Measurements from ENCODE around the gene UBR3.
A peak's percentile ranks its signal among the peaks of the same experiment; 100 is the strongest.
"Not testable (repeated sequence)": the region's sequence is repeated elsewhere in the genome, so short reads cannot be mapped to it uniquely, and the experiment has no call there.

UBR3 gene

DNA sequence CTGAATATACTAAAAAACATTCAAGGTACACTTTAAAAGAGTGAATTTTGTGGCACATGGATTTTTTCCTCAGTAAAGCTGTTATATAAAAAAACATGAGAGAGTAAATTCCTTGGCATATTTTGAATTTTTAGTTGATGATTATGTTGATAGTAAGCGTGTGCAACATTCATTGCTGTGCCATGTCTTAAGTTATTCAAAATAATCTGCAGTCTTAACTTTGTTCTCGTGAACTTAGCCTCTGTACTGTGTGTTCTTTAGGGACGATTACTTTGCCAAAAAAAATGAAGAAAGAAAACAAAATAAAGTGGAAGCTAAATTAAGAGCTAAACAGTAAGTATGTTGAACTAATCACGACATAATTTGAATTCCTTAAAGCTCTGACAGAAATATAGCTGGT, 19.0 kb upstream of the UBR3 start:
- Mint-ChIP-seq H3K27ac (peak overlapping the region; percentile 62), H3K9me3 (no peaks in the 10 kb centered on the region), H3K4me1 (no peaks in the 10 kb centered on the region), H3K36me3 (peaks cover 24 to 30% of the 10 kb centered on the region in 2 donors), H3K27me3 (no peaks in the 10 kb centered on the region), H3K4me3 (no peak overlapping the region)
- DNase-seq (no peak), ATAC-seq (replicated peaks) (no peak)

DNA sequence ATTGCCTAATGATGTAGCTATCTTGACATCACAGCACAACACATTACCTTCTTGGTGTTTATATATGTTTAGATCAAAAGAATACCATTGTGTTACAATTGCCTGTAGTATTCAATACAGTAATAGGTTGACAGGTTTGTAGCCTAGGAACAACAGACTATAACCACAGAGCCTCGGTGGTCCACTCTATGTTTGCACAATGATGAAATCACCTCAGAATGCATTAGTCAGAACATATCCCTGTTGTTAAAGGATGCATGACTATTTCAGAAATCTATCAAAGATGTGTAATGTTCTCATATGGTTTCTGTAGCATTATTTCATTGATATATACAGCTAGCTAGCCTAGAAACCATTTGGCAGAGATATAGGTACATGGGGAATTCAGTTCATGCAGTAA, 11.4 kb upstream of the UBR3 start:
- ATAC-seq (replicated peaks): no peak
- Mint-ChIP-seq H3K27ac (no peak overlapping the region), H3K27me3 (no peaks in the 10 kb centered on the region), H3K9me3 (peaks cover 0 to 3% of the 10 kb centered on the region in 2 donors), H3K4me1 (peaks cover 10% of the 10 kb centered on the region in 2 donors), H3K36me3 (peaks cover 42 to 59% of the 10 kb centered on the region in 2 donors), H3K4me3 (no peak overlapping the region)
- DNase-seq: no peak

DNA sequence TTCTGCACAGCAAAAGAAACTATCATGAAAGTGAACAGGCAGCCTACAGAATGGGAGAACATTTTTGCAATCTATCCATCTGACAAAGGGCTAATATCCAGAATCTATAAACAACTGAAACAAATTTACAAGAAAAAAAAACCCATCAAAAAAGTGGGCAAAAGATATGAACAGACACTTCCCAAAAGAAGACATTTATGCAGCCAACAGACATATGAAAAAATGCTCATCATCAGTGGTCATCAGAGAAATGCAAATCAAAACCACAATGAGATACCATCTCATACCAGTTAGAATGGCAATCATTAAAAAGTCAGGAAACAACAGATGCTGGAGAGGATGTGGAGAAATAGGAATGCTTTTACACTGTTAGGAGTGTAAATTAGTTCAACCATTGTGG, 10.3 kb upstream of the UBR3 start:
- not testable (repeated sequence) for DNase-seq; ATAC-seq (replicated peaks); H3K4me3 Mint-ChIP-seq; H3K27me3 Mint-ChIP-seq; H3K9me3 Mint-ChIP-seq; H3K27ac Mint-ChIP-seq
- peaks cover 10 to 12% of the 10 kb centered on the region in 2 donors for H3K4me1 Mint-ChIP-seq
- peaks cover 39 to 62% of the 10 kb centered on the region in 2 donors for H3K36me3 Mint-ChIP-seq

DNA sequence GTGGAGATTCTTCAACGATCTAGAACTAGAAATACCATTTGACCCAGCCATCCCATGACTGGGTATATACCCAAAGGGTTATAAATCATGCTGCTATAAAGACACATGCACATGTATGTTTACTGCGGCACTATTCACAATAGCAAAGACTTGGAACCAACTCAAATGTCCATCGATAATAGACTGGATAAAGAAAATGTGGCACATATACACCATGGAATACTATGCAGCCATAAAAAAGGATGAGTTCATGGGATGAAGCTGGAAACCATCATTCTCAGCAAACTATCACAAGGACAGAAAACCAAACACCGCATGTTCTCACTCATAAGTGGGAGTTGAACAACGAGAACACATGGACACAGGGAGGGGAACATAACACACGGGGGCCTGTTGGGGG, 9.9 kb upstream of the UBR3 start:
- H3K27ac Mint-ChIP-seq; H3K27me3 Mint-ChIP-seq; DNase-seq; H3K9me3 Mint-ChIP-seq; ATAC-seq (replicated peaks); H3K4me3 Mint-ChIP-seq: not testable (repeated sequence)
- Mint-ChIP-seq H3K36me3 (peaks cover 36 to 58% of the 10 kb centered on the region in 2 donors), H3K4me1 (peaks cover 10 to 12% of the 10 kb centered on the region in 2 donors)

DNA sequence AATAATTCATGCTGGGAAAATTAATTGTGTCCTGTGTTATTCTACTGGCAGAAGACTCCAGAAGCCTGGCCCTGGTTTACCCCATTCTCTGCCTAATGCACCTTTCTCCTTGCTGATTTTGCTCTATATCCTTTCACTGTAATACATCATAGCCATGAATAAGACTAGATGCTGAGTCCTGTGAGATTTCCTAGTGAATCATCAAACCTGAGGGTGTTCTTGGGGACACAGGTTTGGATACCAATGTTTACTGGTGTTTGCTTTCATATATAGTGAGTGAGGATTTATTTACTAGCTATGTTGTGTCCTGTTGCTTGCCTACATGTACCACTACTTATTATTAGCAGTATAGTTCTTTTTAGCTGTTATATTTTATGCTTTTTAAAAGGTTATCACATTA, 9.0 kb upstream of the UBR3 start:
- no peak overlapping the region for H3K27ac Mint-ChIP-seq

DNA sequence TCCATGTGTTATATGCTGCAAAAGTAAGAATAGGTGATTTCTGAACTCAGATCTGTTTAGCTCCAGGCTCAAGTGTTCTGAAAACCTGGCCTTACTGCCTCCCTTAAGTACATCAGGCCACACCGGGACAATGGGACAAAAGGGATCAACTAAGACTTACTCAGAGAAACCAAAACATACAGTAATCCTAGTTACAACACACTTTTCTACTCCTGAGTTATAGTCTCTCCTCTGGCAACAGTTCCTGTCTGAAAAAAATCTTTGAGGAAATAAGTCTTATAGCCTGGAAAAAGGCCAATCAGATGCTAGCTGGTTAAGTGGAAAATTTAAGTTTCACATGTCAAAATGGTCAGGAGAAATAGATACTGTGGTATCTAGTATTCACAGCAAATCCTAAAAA, 8.1 kb upstream of the UBR3 start:
- no peaks in the 10 kb centered on the region for H3K27me3 Mint-ChIP-seq
- no peak for ATAC-seq (replicated peaks)
- H3K4me1 Mint-ChIP-seq: peaks cover 16 to 27% of the 10 kb centered on the region in 2 donors
- peaks cover 2 to 3% of the 10 kb centered on the region in 2 donors for H3K9me3 Mint-ChIP-seq
- peaks cover 36 to 55% of the 10 kb centered on the region in 2 donors for H3K36me3 Mint-ChIP-seq
- no peak overlapping the region for H3K4me3 Mint-ChIP-seq
- no peak overlapping the region for H3K27ac Mint-ChIP-seq
- no peak for DNase-seq

More for the DNA sequence above, 9.0 kb upstream of the UBR3 start:
- ATAC-seq (replicated peaks) (no peak), DNase-seq (no peak)
- H3K4me1 Mint-ChIP-seq: peaks cover 12 to 18% of the 10 kb centered on the region in 2 donors
- H3K9me3 Mint-ChIP-seq: peaks cover 2 to 3% of the 10 kb centered on the region in 2 donors
- H3K36me3 Mint-ChIP-seq: peaks cover 38 to 59% of the 10 kb centered on the region in 2 donors
- H3K4me3 Mint-ChIP-seq: no peak overlapping the region
- H3K27me3 Mint-ChIP-seq: no peaks in the 10 kb centered on the region

DNA sequence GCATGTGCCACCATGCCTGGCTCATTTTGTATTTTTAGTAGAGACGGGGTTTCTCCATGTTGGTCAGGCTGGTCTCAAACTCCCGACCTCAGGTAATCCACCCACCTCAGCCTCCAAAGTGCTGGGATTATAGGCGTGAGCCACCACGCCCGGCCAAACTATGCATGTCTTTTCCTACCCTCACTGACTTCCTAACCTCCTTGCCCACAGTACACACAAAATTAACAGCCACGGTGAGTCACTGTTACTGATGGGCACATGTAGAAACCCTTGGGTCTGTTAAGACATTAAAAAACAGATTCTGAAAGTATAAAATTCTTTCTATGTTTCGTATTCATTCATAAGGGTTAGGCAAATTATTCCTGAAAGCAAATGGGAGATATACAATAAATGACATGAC, 7.2 kb upstream of the UBR3 start:
- Mint-ChIP-seq H3K4me1 (peaks cover 19 to 30% of the 10 kb centered on the region in 2 donors), H3K27ac (peak overlapping the region; percentile 25), H3K36me3 (peaks cover 30 to 51% of the 10 kb centered on the region in 2 donors)
- DNase-seq; H3K4me3 Mint-ChIP-seq; ATAC-seq (replicated peaks); H3K9me3 Mint-ChIP-seq; H3K27me3 Mint-ChIP-seq: not testable (repeated sequence)

DNA sequence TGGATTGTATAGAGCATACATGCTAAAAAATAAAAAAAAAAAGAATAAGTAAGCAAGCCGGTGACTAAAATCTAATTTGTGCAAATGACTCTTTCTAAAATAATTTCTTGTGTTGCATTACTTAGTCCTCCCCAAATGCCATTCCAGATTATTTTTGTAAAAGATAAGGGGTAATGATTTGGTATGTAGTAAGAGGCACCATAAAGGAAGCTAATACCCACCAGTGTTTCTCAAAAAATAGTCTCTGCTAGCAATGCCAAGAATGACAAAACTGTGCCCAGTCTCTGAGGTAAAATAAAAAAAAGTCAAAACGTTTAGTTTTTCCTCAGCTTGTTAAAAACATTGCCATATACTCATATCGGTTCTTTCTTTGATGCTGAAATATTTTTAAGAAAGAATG, 5.2 kb upstream of the UBR3 start:
- Mint-ChIP-seq H3K27ac (no peak overlapping the region), H3K36me3 (peaks cover 20 to 38% of the 10 kb centered on the region in 2 donors), H3K9me3 (peaks cover 1 to 2% of the 10 kb centered on the region in 2 donors), H3K4me1 (peaks cover 24 to 41% of the 10 kb centered on the region in 2 donors), H3K27me3 (no peaks in the 10 kb centered on the region), H3K4me3 (no peak overlapping the region)
- ATAC-seq (replicated peaks) (no peak), DNase-seq (no peak)

DNA sequence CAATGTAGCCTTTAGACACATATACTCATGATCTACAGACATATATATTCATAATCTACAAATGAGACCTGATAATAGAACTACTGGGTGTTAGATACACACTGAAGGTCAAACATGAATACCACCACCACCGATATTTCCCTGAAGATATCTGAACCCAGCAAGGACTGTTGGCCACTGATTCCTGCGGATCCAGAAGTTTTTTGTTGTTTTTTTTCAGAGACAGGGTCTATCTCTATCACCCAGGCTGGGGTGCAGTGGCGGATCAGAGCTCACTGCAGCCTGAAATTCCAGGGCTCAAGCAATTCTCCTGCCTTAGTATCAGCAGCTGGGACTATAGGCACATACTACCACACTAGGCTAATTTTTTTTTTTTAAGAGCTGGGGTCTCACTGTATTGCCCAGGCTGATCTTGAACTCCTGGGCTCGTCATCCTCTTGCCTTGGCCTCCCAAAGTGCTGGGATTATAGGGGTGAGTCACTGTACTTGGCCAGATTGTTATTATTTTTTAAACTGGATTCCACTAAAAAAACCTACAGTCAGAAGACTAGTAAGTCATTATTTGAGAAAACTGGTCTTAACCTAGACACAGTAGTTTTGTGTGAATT, 4.4 kb upstream of the UBR3 start:
- peak overlapping the region; percentile 14 for H3K27ac Mint-ChIP-seq
- no peaks in the 10 kb centered on the region for H3K27me3 Mint-ChIP-seq
- peak overlapping the region; percentile 61 to 94 for H3K4me3 Mint-ChIP-seq
- H3K9me3 Mint-ChIP-seq: peaks cover 0 to 2% of the 10 kb centered on the region in 2 donors
- ATAC-seq (replicated peaks): no peak
- H3K36me3 Mint-ChIP-seq: peaks cover 14 to 29% of the 10 kb centered on the region in 2 donors
- peaks cover 22 to 44% of the 10 kb centered on the region in 2 donors for H3K4me1 Mint-ChIP-seq
- no peak for DNase-seq

DNA sequence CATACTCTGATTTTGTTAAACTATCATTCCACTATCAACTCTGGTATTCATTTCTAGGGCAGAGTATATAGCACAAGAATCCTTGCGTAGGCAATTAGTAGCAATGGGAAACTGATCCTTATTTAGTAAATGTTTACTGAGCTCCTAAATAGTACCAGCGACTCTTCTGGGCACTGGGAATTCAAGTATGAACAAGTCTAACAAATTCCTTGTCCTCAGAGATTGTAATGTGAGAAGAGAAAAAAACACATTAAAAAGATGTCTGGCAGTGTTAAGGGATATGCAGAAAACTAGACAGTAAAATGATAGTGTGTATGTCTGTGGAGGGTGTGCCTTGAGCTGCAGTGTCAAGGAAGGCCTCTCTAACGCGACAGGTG, 3.3 kb upstream of the UBR3 start:
- Mint-ChIP-seq H3K27me3 (no peaks in the 10 kb centered on the region), H3K27ac (peak overlapping the region; percentile 96), H3K9me3 (peaks cover 0 to 2% of the 10 kb centered on the region in 2 donors), H3K4me1 (peaks cover 30 to 54% of the 10 kb centered on the region in 2 donors), H3K36me3 (peaks cover 11 to 27% of the 10 kb centered on the region in 2 donors), H3K4me3 (peak overlapping the region; percentile 94)
- ATAC-seq (replicated peaks) (peak; percentile 2 to 3), DNase-seq (no peak)

DNA sequence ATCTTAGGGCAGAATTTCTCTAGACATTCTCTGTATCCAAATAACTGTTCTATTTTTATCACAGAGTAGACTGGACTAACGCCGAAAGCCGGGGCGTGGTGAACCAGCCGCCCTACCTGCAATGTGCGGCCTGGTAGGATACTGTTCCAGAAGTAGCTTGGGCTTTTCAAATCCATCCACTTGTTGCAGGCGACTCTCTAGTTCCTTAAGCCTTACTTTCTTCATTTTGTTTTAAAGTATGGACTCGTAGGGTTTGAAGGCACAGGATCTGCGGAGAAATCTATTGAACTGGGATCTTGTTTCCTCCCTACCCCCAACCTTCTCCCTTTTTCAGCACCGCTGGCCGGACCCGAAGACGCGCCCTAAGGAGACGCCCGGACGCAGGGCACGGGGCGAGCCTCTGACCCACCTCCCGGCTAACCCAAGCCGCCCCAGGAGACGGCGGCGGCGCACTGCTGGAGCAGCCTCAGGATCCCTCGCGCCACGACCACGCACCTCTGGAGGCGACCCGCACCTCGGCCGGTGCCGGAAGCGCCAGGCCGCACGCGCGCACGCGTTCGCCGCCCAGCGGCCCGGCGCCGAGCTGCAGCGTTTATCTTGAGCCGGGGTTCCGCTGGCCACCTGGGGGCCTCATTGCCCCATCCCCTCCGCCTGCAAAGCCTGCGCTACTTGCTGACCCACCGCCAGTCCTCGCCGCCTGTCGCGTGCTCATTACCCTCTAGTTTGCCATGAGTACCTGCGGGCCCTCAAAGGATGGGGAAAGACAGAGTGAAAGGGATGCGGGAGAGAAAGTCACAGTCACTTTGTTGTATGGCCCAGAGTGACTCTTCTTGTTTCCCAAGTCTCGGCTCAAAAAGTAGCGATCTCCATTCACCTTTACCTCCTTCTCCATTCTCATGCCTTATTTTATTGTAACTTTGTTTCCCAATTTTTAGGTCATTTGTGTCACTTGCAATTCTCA, 2.6 kb upstream of the UBR3 start, which contains the start of gene METTL5:
Gene METTL5 (minus strand): TSS at position 533 of the 961 bp plus-strand sequence. CDS start 308 bp downstream, at position 225.
- peaks cover 0 to 2% of the 10 kb centered on the region in 2 donors for H3K9me3 Mint-ChIP-seq
- ATAC-seq (replicated peaks) (peak; percentile 67 to 71), DNase-seq (peak; percentile 79)
- peak within 1 kb of the TSS; percentile 96 for H3K27ac Mint-ChIP-seq
- H3K4me3 Mint-ChIP-seq: peak within 1 kb of the TSS; percentile 94
- H3K4me1 Mint-ChIP-seq: peaks cover 27 to 52% of the 10 kb centered on the region in 2 donors
- peaks cover 11 to 24% of the 10 kb centered on the region in 2 donors for H3K36me3 Mint-ChIP-seq
- no peaks in the 10 kb centered on the region for H3K27me3 Mint-ChIP-seq

DNA sequence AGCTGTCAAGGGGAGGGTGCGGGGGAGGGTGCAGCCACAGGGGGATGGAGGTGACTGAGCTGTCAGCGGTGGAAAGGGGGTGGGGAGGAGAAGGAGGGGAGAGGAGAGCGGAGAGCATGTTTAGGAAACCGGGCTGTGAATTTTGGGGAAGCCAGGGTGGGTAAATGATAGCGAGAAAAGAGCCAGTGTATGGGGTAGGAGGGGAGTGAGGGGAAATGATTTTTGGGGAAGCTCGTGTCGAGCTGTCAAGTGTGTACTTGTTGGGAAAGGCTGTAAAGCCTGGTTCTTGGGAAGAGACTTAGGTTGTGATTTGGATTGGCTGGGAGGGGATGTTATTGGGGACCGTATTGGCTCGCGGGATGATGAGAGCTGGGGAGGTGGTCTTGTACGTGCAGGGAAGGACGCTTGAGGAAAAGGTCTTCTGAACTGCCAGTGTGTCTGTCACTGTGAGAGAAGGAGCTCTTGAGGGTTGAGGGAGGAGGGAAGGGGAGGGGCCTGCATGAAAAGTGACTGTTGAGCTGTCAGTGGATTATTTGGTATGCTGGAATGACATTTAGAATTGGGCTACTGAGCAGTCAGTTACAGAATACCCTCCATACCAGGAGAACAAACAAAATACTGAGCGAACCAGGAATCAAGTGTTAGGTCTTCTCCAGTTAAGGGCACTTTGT, 1.0 kb downstream of the UBR3 start:
- Mint-ChIP-seq H3K9me3 (no peaks in the 10 kb centered on the region), H3K36me3 (peaks cover 7 to 13% of the 10 kb centered on the region in 2 donors), H3K4me1 (peaks cover 24 to 60% of the 10 kb centered on the region in 2 donors), H3K27me3 (no peaks in the 10 kb centered on the region), H3K27ac (peak overlapping the region; percentile 94), H3K4me3 (peak overlapping the region; percentile 94 to 98)
- no peak for DNase-seq
- ATAC-seq (replicated peaks): peak; percentile 25 to 29

DNA sequence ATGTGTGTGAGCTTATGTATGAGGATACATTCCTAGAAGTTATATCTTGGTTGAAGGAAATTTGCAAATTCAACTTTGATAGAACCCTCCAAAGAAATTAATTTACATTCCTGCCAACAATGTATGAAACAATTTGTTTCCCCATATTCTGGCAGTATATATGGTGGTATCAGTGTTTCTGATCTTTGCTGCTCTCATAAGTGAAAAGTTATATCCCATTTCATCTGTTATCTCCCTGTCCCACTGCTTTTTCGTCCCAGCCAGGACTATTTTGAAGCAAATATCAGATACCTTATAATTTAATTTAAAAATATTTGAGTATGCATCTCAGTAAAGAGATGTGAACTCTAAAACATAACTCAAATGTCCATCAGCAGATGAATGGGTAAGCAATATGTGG, 7.1 kb downstream of the UBR3 start:
- Mint-ChIP-seq H3K27ac (no peak overlapping the region), H3K36me3 (peaks cover 8 to 12% of the 10 kb centered on the region in 2 donors), H3K4me3 (no peak overlapping the region), H3K27me3 (no peaks in the 10 kb centered on the region), H3K4me1 (peaks cover 17 to 48% of the 10 kb centered on the region in 2 donors), H3K9me3 (no peaks in the 10 kb centered on the region)
- DNase-seq (no peak), ATAC-seq (replicated peaks) (no peak)

All from stimulated activated naive B cell treated with anti-CD40 and anti-IgM and Interleukin-4, amounts not matched to agents 10 μg/mL and 1 μg/mL and 100 μg/mL, for 72 hours (primary cell).